GM19324 (cell line): ENCODE data around the gene HEBP2.

ENCODE experiments used
- ATAC-seq: cut with Tn5 transposase; IDR thresholded peaks from one replicate; pipeline ENCODE4 v1.9.1; 2021; ENCODE audit warnings: mild to moderate bottlenecking, moderate library complexity; ENCODE audit not compliant: unreplicated experiment, low FRiP score

HEBP2 gene

GRCh38 chr6:138396709-138397108 is 7.3 kb upstream of the HEBP2 start:
- no peak for ATAC-seq

GRCh38 chr6:138397128-138398122 is 6.6 kb upstream of the HEBP2 start:
- no peak for ATAC-seq

GRCh38 chr6:138400326-138400725 is 3.7 kb upstream of the HEBP2 start:
- no peak for ATAC-seq

GRCh38 chr6:138401960-138402837 is 1.8 kb upstream of the HEBP2 start:
- no peak for ATAC-seq

- no peak for ATAC-seq
These were observed 1.2 kb upstream of the HEBP2 start for GRCh38 chr6:138402838-138403187.

- peak; percentile 6 for ATAC-seq
These were observed 661 bp upstream of the HEBP2 start for GRCh38 chr6:138403324-138403800.

- no peak for ATAC-seq
These were observed 779 bp downstream of the HEBP2 start for GRCh38 chr6:138404666-138405337.

- ATAC-seq: no peak
These were observed 1.9 kb downstream of the HEBP2 start for GRCh38 chr6:138405816-138406413.

GRCh38 chr6:138406443-138406842 is 2.4 kb downstream of the HEBP2 start:
- no peak for ATAC-seq

- no peak for ATAC-seq
These were observed 6.2 kb downstream of the HEBP2 start for GRCh38 chr6:138410048-138410735.

GRCh38 chr6:138410972-138411880 is 7.2 kb downstream of the HEBP2 start:
- no peak for ATAC-seq

- no peak for ATAC-seq
These were observed 11.1 kb downstream of the HEBP2 start for GRCh38 chr6:138415125-138415524.

- ATAC-seq: no peak
These were observed 12.2 kb downstream of the HEBP2 start for GRCh38 chr6:138416206-138416605.

- no peak for ATAC-seq
These were observed 13.6 kb downstream of the HEBP2 start for GRCh38 chr6:138417493-138418117.

- no peak for ATAC-seq
These were observed 14.2 kb downstream of the HEBP2 start for GRCh38 chr6:138418118-138418742.

- no peak for ATAC-seq
These were observed 15.7 kb downstream of the HEBP2 start for GRCh38 chr6:138419766-138420165.

GRCh38 chr6:138420356-138420755 is 16.3 kb downstream of the HEBP2 start:
- no peak for ATAC-seq

GRCh38 chr6:138421089-138421488 is 17.1 kb downstream of the HEBP2 start:
- ATAC-seq: no peak
